HEK293 (cell line): ENCODE measurements around the gene SYNPO.

Experiments used
- CTCF ChIA-PET: fragments of 350-600 bp; formaldehyde crosslinking; extraction: SDS; loops from one replicate; lab custom pipeline; 2021; ENCODE audit warnings: antibody characterized with exemption; lab: Yijun Ruan, JAX
- POLR2A ChIA-PET: fragments of 300-600 bp; formaldehyde crosslinking; extraction: SDS; loops from one replicate; lab custom pipeline; 2020; ENCODE audit warnings: antibody characterized with exemption, inconsistent platforms; lab: Yijun Ruan, JAX
- H3K27ac ChIP-seq: fragments of 200-500 bp; sonication (Bioruptor generic); 2 replicates; pipeline ENCODE4 v1.5.1; 2014; ENCODE audit warnings: low read depth, low read length, control low read depth, inconsistent platforms; ENCODE audit errors: extremely low read depth
- H3K36me3 ChIP-seq, 2 experiments: fragments of 200-500 bp in 1 of 2; sonication (Bioruptor generic) in 1 of 2; 1 replicate in 1 of 2; 2 replicates in 1 of 2; pipeline ENCODE4 v1.5.1; 2014 to 2017; ENCODE audit warnings: inconsistent platforms in 2 of 2, low read length in 2 of 2; ENCODE audit not compliant: control insufficient read depth in 2 of 2, insufficient read depth in 1 of 2
- H3K4me1 ChIP-seq: fragments of 200-500 bp; sonication (Bioruptor generic); 2 replicates; pipeline ENCODE4 v1.5.1; 2014; ENCODE audit warnings: mild to moderate bottlenecking, low read length, inconsistent platforms; ENCODE audit not compliant: control insufficient read depth, insufficient read depth
- H3K4me3 ChIP-seq: 2 replicates; pipeline ENCODE4 v1.5.1; 2011; ENCODE audit warnings: low read depth, mild to moderate bottlenecking, control low read depth, low read length, moderate library complexity
- H3K9me3 ChIP-seq: fragments of 200-500 bp; sonication (Bioruptor generic); 2 replicates; pipeline ENCODE4 v1.5.1; 2014; ENCODE audit warnings: low read depth, low read length, inconsistent platforms; ENCODE audit not compliant: control insufficient read depth, insufficient read depth
- EGR2 ChIP-seq: fragments of 450-650 bp; formaldehyde crosslinking; IDR thresholded peaks from 2 replicates; pipeline ENCODE4 v1.5.1; 2016; ENCODE audit warnings: low read depth, missing biosample characterization, missing genetic modification characterization
- HOXD13 ChIP-seq: sonication (generic); formaldehyde crosslinking; IDR thresholded peaks from 2 replicates; pipeline ENCODE4 v1.8.0; 2022; ENCODE audit warnings: missing genetic modification reagents, borderline replicate concordance
- SALL2 ChIP-seq: fragments of 450-650 bp; formaldehyde crosslinking; IDR thresholded peaks from 2 replicates; pipeline ENCODE4 v1.5.0; 2017; ENCODE audit warnings: missing biosample characterization, mild to moderate bottlenecking, missing genetic modification characterization, borderline replicate concordance
- ZBTB20 ChIP-seq: fragments of 450-650 bp; formaldehyde crosslinking; IDR thresholded peaks from 2 replicates; pipeline ENCODE4 v1.5.1; 2016; ENCODE audit warnings: missing biosample characterization, missing genetic modification characterization
- ZBTB26 ChIP-seq: fragments of 450-650 bp; formaldehyde crosslinking; optimal IDR thresholded peaks from 2 replicates; pipeline ENCODE3; 2016; ENCODE audit warnings: missing biosample characterization, mild to moderate bottlenecking, missing genetic modification characterization
- ZFHX2 ChIP-seq: fragments of 450-650 bp; formaldehyde crosslinking; conservative IDR thresholded peaks from 2 replicates; pipeline ENCODE4 v1.5.1; 2016; ENCODE audit warnings: missing biosample characterization, missing genetic modification characterization
- ZNF175 ChIP-seq: fragments of 450-650 bp; formaldehyde crosslinking; IDR thresholded peaks from 2 replicates; pipeline ENCODE4 v1.5.1; 2016; ENCODE audit warnings: missing biosample characterization, missing genetic modification characterization
- ZNF221 ChIP-seq: fragments of 450-650 bp; formaldehyde crosslinking; IDR thresholded peaks from 2 replicates; pipeline ENCODE4 v1.5.1; 2017; ENCODE audit warnings: missing biosample characterization, missing genetic modification characterization, borderline replicate concordance
- ZNF266 ChIP-seq: fragments of 450-650 bp; formaldehyde crosslinking; IDR thresholded peaks from 2 replicates; pipeline ENCODE4 v1.5.1; 2016; ENCODE audit warnings: missing biosample characterization, missing genetic modification characterization, low read depth
- ZNF324 ChIP-seq: fragments of 450-650 bp; formaldehyde crosslinking; IDR thresholded peaks from 2 replicates; pipeline ENCODE4 v1.5.1; 2016; ENCODE audit warnings: missing biosample characterization, missing genetic modification characterization
- ZNF350 ChIP-seq: fragments of 450-650 bp; formaldehyde crosslinking; IDR thresholded peaks from 2 replicates; pipeline ENCODE4 v1.5.0; 2017; ENCODE audit warnings: missing biosample characterization, mild to moderate bottlenecking, missing genetic modification characterization
- ZNF571 ChIP-seq: fragments of 450-650 bp; formaldehyde crosslinking; IDR thresholded peaks from 2 replicates; pipeline ENCODE4 v1.5.0; 2017; ENCODE audit warnings: missing biosample characterization, missing genetic modification characterization
- TF ChIP-seq, protein P1 (sequence below): fragments of 450-650 bp; formaldehyde crosslinking; IDR thresholded peaks from 2 replicates; pipeline ENCODE4 v1.5.1; 2017; ENCODE audit warnings: missing biosample characterization, missing genetic modification characterization
- TF ChIP-seq, protein P2 (sequence below): fragments of 450-650 bp; formaldehyde crosslinking; IDR thresholded peaks from 2 replicates; pipeline ENCODE4 v1.5.1; 2017; ENCODE audit warnings: missing biosample characterization, mild to moderate bottlenecking, missing genetic modification characterization, moderate library complexity
- TF ChIP-seq, protein P3 (sequence below): fragments of 450-650 bp; formaldehyde crosslinking; IDR thresholded peaks from 2 replicates; pipeline ENCODE4 v1.5.1; 2017; ENCODE audit warnings: missing biosample characterization, missing genetic modification characterization

The SYNPO gene

DNA sequence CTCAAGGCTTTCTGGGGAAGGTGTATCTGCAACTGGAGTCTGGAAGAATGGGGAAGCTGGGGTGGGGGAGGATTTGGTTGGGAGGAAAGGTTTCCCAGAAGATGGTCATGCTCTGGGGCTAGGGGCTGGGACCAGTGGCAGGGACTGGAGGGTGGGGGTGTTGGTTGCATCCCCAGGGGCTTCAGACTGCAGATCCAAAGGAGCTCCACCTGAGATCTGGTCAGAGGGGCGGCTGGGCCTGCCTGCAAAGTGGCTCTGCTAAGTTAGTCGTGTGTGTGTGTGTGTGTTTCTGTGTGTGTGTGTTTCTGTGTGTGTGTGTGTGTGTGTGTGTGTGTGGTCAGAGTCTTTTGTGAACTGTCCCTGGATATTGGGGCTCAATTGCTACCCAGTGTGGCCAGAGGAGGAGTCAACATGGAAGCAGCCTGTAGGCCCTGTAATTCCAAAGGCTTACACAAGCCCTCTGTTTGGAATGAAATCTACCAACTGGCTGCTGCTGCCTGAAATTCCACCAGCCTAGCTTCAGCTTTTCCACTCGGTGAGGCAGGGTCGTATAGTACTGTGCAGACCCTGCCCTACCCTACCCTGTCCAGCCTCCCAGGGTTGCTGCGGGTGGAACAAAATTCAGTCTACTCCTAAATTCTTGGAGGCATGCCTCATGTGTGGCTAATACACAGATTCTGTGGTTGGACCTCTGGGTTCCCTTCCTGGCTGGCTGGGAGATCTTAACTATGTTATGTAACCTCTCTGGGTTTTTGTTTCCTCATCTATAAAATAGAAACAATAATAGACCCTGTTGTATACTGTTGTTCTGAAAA, 12.5 kb upstream of the SYNPO start:
- no peaks in the 10 kb centered on the region for H3K9me3 ChIP-seq
- H3K27ac ChIP-seq, result no peak overlapping the region
- no peak overlapping the region for H3K4me3 ChIP-seq
- ChIA-PET POLR2A (interaction anchor here (0.6 to 0.7 kb wide), 2 partner anchors 25 to 67 kb away, joined by 3 read pairs; no protein-coding TSS in a partner anchor), CTCF (interaction anchor here (0.7 to 1.2 kb wide), 2 partner anchors 10 to 17 kb away, joined by 3 read pairs; no protein-coding TSS in a partner anchor)
- H3K4me1 ChIP-seq, result peaks cover 3% of the 10 kb centered on the region
- H3K36me3 ChIP-seq, result no peaks in the 10 kb centered on the region
- TF ChIP-seq, protein P1, sequence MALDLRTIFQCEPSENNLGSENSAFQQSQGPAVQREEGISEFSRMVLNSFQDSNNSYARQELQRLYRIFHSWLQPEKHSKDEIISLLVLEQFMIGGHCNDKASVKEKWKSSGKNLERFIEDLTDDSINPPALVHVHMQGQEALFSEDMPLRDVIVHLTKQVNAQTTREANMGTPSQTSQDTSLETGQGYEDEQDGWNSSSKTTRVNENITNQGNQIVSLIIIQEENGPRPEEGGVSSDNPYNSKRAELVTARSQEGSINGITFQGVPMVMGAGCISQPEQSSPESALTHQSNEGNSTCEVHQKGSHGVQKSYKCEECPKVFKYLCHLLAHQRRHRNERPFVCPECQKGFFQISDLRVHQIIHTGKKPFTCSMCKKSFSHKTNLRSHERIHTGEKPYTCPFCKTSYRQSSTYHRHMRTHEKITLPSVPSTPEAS (tag by site-specific recombination), result peak; percentile 95
- TF ChIP-seq ZNF571 (tag by site-specific recombination) (no peak), ZNF266 (tag by site-specific recombination) (0 out of 2 replicates have a peak, but pooled peaks have one; percentile 14), SALL2 (tag by site-specific recombination) (no peak), ZBTB20 (tag by site-specific recombination) (0 out of 2 replicates have a peak, but pooled peaks have one; percentile 36), ZNF221 (no peak), HOXD13 (CRISPR knock-in tag) (no peak)
- TF ChIP-seq, protein P2, sequence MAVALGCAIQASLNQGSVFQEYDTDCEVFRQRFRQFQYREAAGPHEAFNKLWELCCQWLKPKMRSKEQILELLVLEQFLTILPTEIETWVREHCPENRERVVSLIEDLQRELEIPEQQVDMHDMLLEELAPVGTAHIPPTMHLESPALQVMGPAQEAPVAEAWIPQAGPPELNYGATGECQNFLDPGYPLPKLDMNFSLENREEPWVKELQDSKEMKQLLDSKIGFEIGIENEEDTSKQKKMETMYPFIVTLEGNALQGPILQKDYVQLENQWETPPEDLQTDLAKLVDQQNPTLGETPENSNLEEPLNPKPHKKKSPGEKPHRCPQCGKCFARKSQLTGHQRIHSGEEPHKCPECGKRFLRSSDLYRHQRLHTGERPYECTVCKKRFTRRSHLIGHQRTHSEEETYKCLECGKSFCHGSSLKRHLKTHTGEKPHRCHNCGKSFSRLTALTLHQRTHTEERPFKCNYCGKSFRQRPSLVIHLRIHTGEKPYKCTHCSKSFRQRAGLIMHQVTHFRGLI (tag by site-specific recombination), result no peak

GRCh38 chr5:150628936-150629485, 11.4 kb upstream of the SYNPO start:
- no peaks in the 10 kb centered on the region for H3K9me3 ChIP-seq
- peaks cover 3% of the 10 kb centered on the region for H3K4me1 ChIP-seq
- POLR2A ChIA-PET, result interaction anchor here (0.5 kb wide), 1 partner anchor 8 kb away, joined by 3 read pairs; no protein-coding TSS in a partner anchor
- no peak for TF ChIP-seq ZNF175
- no peak overlapping the region for H3K4me3 ChIP-seq
- CTCF ChIA-PET, result interaction anchor here (0.6 to 1.2 kb wide), 5 partner anchors 9 to 498 kb away, joined by 3 to 4 read pairs (median 3); no protein-coding TSS in a partner anchor
- no peak overlapping the region for H3K27ac ChIP-seq
- H3K36me3 ChIP-seq, result no peaks in the 10 kb centered on the region

- H3K4me1 ChIP-seq, result peaks cover under 1% of the 10 kb centered on the region
- no peak overlapping the region for H3K4me3 ChIP-seq
- TF ChIP-seq, protein P1 (tag by site-specific recombination), result no peak
- TF ChIP-seq, protein P3, sequence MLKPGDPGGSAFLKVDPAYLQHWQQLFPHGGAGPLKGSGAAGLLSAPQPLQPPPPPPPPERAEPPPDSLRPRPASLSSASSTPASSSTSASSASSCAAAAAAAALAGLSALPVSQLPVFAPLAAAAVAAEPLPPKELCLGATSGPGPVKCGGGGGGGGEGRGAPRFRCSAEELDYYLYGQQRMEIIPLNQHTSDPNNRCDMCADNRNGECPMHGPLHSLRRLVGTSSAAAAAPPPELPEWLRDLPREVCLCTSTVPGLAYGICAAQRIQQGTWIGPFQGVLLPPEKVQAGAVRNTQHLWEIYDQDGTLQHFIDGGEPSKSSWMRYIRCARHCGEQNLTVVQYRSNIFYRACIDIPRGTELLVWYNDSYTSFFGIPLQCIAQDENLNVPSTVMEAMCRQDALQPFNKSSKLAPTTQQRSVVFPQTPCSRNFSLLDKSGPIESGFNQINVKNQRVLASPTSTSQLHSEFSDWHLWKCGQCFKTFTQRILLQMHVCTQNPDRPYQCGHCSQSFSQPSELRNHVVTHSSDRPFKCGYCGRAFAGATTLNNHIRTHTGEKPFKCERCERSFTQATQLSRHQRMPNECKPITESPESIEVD, result no peak
- peak; percentile 90 for TF ChIP-seq ZFHX2 (tag by site-specific recombination)
- TF ChIP-seq EGR2, result peak; percentile 74
- no peak for TF ChIP-seq ZNF324
- no peak for TF ChIP-seq ZNF350 (tag by site-specific recombination)
- no peak for TF ChIP-seq ZBTB26 (tag by site-specific recombination)
- no peak for TF ChIP-seq ZBTB20 (tag by site-specific recombination)
- CTCF ChIA-PET, result no interaction called here
- H3K36me3 ChIP-seq, result no peaks in the 10 kb centered on the region
- no peak overlapping the region for H3K27ac ChIP-seq
- POLR2A ChIA-PET, result no interaction called here
- H3K9me3 ChIP-seq, result no peaks in the 10 kb centered on the region
These were observed 10.4 kb upstream of the SYNPO start for GRCh38 chr5:150630016-150630415.
